ENCODE data around the gene PRM3. TPM values are rescaled to one million over a fixed set of nuclear protein-coding genes. Genes with fewer than 3 reads are reported as not detected.

Gene PRM3
- total and polyA plus RNA-seq, 2 of the 8 experiments (the other 6 are each of a cell fraction or from before 2014, with no cell fraction given): not detected

DNA sequence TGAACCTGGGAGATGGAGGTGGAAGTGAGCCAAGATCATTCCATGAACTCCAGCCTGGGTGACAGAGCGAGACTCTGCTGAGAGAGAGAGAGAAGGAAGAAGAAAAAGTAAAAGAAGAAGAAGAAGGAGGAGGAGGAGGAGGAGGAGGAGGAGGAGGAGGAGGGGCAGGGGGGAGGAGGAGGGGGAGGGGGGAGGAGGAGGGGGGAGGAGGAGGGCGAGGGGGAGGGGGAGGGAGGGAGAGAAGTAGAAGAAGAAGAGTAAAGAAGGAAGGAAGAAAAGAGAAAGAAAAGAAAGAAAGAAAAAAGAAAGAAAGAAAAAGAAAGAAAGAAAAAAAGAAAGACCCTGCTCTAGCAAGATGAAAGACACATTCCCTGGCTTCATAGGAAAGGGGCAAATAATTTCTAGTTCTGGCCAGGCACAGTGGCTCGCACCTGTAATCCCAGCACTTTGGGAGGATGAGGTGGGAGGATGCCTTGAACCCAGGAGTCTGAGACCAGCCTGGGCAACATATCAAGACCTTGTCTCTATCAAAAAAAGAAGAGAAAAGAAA is 41.1 kb downstream of the PRM3 start:
- H4K91ac ChIP-seq (replicated peaks; ENCODE audit: insufficient read length, low read length): no peak overlapping the region
- no peak overlapping the region for H3K4me3 ChIP-seq (ENCODE audit: extremely low read depth in 1 of 4, insufficient read depth in 2 of 4, low read depth in 3 of 4, low read length in 4 of 4)
- ChIA-PET CTCF (ENCODE audit: partially characterized antibody) (interaction anchor here (1.4 kb wide), 1 partner anchor 19 kb away, joined by 4 read pairs; no protein-coding TSS in a partner anchor), POLR2A (ENCODE audit: partially characterized antibody) (interaction anchor here (1.1 kb wide), 1 partner anchor 127 kb away, joined by 3 read pairs; no protein-coding TSS in a partner anchor)
- H2BK20ac ChIP-seq (ENCODE audit: low read length): 0 out of 2 replicates have a peak overlapping the region, but pooled peaks have one; percentile 72
- H3K27me3 ChIP-seq (replicated peaks in 1 of 4; ENCODE audit: control insufficient read depth in 3 of 4, extremely low read depth in 1 of 4, insufficient read depth in 3 of 4, low read length in 3 of 4): no peaks in the 10 kb centered on the region
- H3K14ac ChIP-seq (ENCODE audit: insufficient read length): no peak overlapping the region
- H3K79me2 ChIP-seq (ENCODE audit: control insufficient read depth in 1 of 2, insufficient read depth in 2 of 2, low read length in 2 of 2): no peaks in the 10 kb centered on the region
- H3K9ac ChIP-seq (replicated peaks in 1 of 4; ENCODE audit: extremely low read depth in 1 of 4, low read depth in 3 of 4, low read length in 3 of 4): no peak overlapping the region
- H2BK12ac ChIP-seq (ENCODE audit: low read depth, low read length): no peak overlapping the region
- 61% methylated on average over 3 of the region's 3 CpGs; no CpG with 5 or more reads in 1 of the 2 experiments for WGBS, 2 experiments (ENCODE audit: extremely low coverage in 1 of 2, insufficient coverage in 1 of 2, insufficient read length in 1 of 2, insufficient replicate concordance in 2 of 2, low coverage in 1 of 2, low lambda C conversion rate in 2 of 2, missing lambda C conversion rate in 1 of 2)
- no peak overlapping the region for H3K4me2 ChIP-seq (ENCODE audit: insufficient read depth in 1 of 2, low read depth in 2 of 2, low read length in 2 of 2)
- H3K4ac ChIP-seq (replicated peaks; ENCODE audit: insufficient read length, low read depth, low read length): no peak overlapping the region
- no peak overlapping the region for H2BK120ac ChIP-seq (replicated peaks; ENCODE audit: low read depth, low read length)
- H3K23me2 ChIP-seq (ENCODE audit: low read depth, low read length): no peaks in the 10 kb centered on the region
- no peak overlapping the region for H4K8ac ChIP-seq (ENCODE audit: extremely low read depth, insufficient read depth, low read length)
- H2AFZ ChIP-seq (ENCODE audit: low read length): no peak overlapping the region
- H2BK5ac ChIP-seq (ENCODE audit: low read depth, low read length): no peak overlapping the region
- no peak overlapping the region for H3K23ac ChIP-seq (ENCODE audit: insufficient read length)
- H3K9me3 ChIP-seq (ENCODE audit: insufficient read depth in 2 of 2, low read depth in 1 of 2, low read length in 1 of 2): no peaks in the 10 kb centered on the region
- peaks cover 0 to 4% (median 1%) of the 10 kb centered on the region in 4 experiments; a peak in 3 of 7 replicates for H3K4me1 ChIP-seq (replicated peaks in 1 of 4; ENCODE audit: control insufficient read depth in 3 of 4, insufficient read depth in 4 of 4, low read length in 3 of 4)
- H3K27ac ChIP-seq (ENCODE audit: low read depth, low read length): no peak overlapping the region
- FAIRE-seq (no peak), DNase-seq (ENCODE audit: low read depth in 1 of 2, low spot score in 2 of 2) (no peak)
- no peak overlapping the region for H4K5ac ChIP-seq (ENCODE audit: insufficient read length, low read depth, low read length)
- H3K79me1 ChIP-seq (ENCODE audit: low read depth, low read length): no peaks in the 10 kb centered on the region
- H3K36me3 ChIP-seq (ENCODE audit: control insufficient read depth in 2 of 4, insufficient read depth in 4 of 4, low read length in 3 of 4): no peaks in the 10 kb centered on the region
- no peak overlapping the region for H2BK15ac ChIP-seq (ENCODE audit: low read length)
- no peak overlapping the region for H2AK5ac ChIP-seq (ENCODE audit: low read depth, low read length)
- no peaks in the 10 kb centered on the region for H4K20me1 ChIP-seq (replicated peaks in 1 of 2; ENCODE audit: control insufficient read depth in 1 of 2, insufficient read depth in 2 of 2, low read length in 2 of 2)
- H3K56ac ChIP-seq (replicated peaks; ENCODE audit: insufficient read length, low read depth, low read length): no peak overlapping the region
- no peak overlapping the region for H3K18ac ChIP-seq (ENCODE audit: extremely low read depth, low read length)
- TF ChIP-seq CTBP2 (IDR thresholded peaks at IDR 0.05; ENCODE audit: borderline replicate concordance, insufficient read depth, insufficient read length, low read length): no peak
- no peak for TF ChIP-seq YY1 (IDR thresholded peaks at IDR 0.05; ENCODE audit: low read depth, low read length)
- TF ChIP-seq, protein P1, sequence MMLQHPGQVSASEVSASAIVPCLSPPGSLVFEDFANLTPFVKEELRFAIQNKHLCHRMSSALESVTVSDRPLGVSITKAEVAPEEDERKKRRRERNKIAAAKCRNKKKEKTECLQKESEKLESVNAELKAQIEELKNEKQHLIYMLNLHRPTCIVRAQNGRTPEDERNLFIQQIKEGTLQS (IDR thresholded peaks at IDR 0.05; ENCODE audit: insufficient read depth, low read depth, low read length): no peak
- TF ChIP-seq BRCA1 (IDR thresholded peaks at IDR 0.05; ENCODE audit: low read depth, low read length): no peak
- TF ChIP-seq, protein P2, sequence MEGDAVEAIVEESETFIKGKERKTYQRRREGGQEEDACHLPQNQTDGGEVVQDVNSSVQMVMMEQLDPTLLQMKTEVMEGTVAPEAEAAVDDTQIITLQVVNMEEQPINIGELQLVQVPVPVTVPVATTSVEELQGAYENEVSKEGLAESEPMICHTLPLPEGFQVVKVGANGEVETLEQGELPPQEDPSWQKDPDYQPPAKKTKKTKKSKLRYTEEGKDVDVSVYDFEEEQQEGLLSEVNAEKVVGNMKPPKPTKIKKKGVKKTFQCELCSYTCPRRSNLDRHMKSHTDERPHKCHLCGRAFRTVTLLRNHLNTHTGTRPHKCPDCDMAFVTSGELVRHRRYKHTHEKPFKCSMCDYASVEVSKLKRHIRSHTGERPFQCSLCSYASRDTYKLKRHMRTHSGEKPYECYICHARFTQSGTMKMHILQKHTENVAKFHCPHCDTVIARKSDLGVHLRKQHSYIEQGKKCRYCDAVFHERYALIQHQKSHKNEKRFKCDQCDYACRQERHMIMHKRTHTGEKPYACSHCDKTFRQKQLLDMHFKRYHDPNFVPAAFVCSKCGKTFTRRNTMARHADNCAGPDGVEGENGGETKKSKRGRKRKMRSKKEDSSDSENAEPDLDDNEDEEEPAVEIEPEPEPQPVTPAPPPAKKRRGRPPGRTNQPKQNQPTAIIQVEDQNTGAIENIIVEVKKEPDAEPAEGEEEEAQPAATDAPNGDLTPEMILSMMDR (IDR thresholded peaks at IDR 0.05; ENCODE audit: control extremely low read depth in 1 of 3, insufficient read depth in 1 of 3, low read depth in 1 of 3, low read length in 3 of 3): no peak
- TF ChIP-seq, protein P3, sequence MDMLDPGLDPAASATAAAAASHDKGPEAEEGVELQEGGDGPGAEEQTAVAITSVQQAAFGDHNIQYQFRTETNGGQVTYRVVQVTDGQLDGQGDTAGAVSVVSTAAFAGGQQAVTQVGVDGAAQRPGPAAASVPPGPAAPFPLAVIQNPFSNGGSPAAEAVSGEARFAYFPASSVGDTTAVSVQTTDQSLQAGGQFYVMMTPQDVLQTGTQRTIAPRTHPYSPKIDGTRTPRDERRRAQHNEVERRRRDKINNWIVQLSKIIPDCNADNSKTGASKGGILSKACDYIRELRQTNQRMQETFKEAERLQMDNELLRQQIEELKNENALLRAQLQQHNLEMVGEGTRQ (IDR thresholded peaks at IDR 0.05; ENCODE audit: low read length): no peak
- TF ChIP-seq, protein P4, sequence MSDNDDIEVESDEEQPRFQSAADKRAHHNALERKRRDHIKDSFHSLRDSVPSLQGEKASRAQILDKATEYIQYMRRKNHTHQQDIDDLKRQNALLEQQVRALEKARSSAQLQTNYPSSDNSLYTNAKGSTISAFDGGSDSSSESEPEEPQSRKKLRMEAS (IDR thresholded peaks at IDR 0.05): no peak
- no peak for TF ChIP-seq SIX5 (IDR thresholded peaks at IDR 0.05; ENCODE audit: low read depth, low read length)
